H1 (cell line): ENCODE measurements around the gene MBNL2. TPM values are rescaled to one million over a fixed set of nuclear protein-coding genes. Genes with fewer than 3 reads are reported as not detected.

Source experiments
- EGR1 ChIP-seq: IDR thresholded peaks from 2 replicates; pipeline ENCODE4 v1.6.1; 2011; ENCODE audit warnings: low read depth, low read length, borderline replicate concordance
- EP300 ChIP-seq, 2 experiments: IDR thresholded peaks; 1 replicate in 1 of 2; 2 replicates in 1 of 2; pipeline ENCODE4 v1.6.1; 2011 to 2012; ENCODE audit warnings: low read depth in 2 of 2, low read length in 2 of 2, mild to moderate bottlenecking in 2 of 2, borderline replicate concordance in 1 of 2, inconsistent platforms in 1 of 2, moderate library complexity in 1 of 2
- GTF2F1 ChIP-seq: IDR thresholded peaks from 2 replicates; pipeline ENCODE4 v1.6.1; 2012; ENCODE audit warnings: low read depth, low read length, improper control_type of control experiment, borderline replicate concordance
- RBBP5 ChIP-seq: IDR thresholded peaks from 2 replicates; pipeline ENCODE4 v1.7.1; 2012; ENCODE audit warnings: low read depth, mild to moderate bottlenecking, inconsistent platforms, low read length, moderate library complexity, borderline replicate concordance
- RFX5 ChIP-seq: IDR thresholded peaks from 2 replicates; pipeline ENCODE4 v1.6.1; 2011; ENCODE audit warnings: low read depth, low read length, improper control_type of control experiment, borderline replicate concordance
- SIRT6 ChIP-seq: IDR thresholded peaks from one replicate; pipeline ENCODE4 v1.7.1; 2012; ENCODE audit warnings: low read length, inconsistent platforms
- TAF7 ChIP-seq: optimal IDR thresholded peaks from 2 replicates; pipeline ENCODE3; 2011; ENCODE audit warnings: low read depth, mild to moderate bottlenecking, inconsistent platforms, low read length, moderate library complexity, borderline replicate concordance
- ZNF274 ChIP-seq: IDR thresholded peaks from 2 replicates; pipeline ENCODE4 v1.7.0; 2012; ENCODE audit warnings: low read length, borderline replicate concordance; ENCODE audit errors: extremely low read depth
- polyA plus RNA-seq, 7 experiments: library from polyadenylated mRNA; depleted of rRNA in 3 of 7; stranded (reverse) in 5 of 7; unstranded in 2 of 7; fragments of >200 nt in 5 of 7; fragments of 200-250 nt in 2 of 7; gene quantifications; 1 replicate in 5 of 7; 2 replicates in 1 of 7; 4 replicates in 1 of 7; pipeline versions ENCODE4 v1.2.1 to v1.2.3, GENCODE V29; 2011 to 2013; ENCODE audit warnings: missing spikeins in 2 of 7, mixed read lengths in 2 of 7
- total RNA-seq: library from RNA; stranded (reverse); fragmentation: NEBNext Ultra II Directional; extraction: Animal tissue kit (Norgen Biotek cat#: 25700); gene quantifications from 2 replicates; pipeline ENCODE4 v1.2.1, GENCODE V29; 2021
- TF ChIP-seq, protein P1 (sequence below): fragments of 300-600 bp; sonication (generic); IDR thresholded peaks from 2 replicates; pipeline ENCODE4 v1.7.1; 2012; ENCODE audit warnings: low read length, moderate library complexity, mild to moderate bottlenecking, inconsistent platforms; ENCODE audit not compliant: insufficient replicate concordance
- TF ChIP-seq, protein P2 (sequence below): IDR thresholded peaks from 2 replicates; pipeline ENCODE4 v1.6.1; 2012; ENCODE audit warnings: low read length, inconsistent platforms

Gene MBNL2
- total and polyA plus RNA-seq, 2 of the 8 experiments (the other 6 are each of a cell fraction or from before 2014, with no cell fraction given), result 1.0 to 2.6 TPM

DNA sequence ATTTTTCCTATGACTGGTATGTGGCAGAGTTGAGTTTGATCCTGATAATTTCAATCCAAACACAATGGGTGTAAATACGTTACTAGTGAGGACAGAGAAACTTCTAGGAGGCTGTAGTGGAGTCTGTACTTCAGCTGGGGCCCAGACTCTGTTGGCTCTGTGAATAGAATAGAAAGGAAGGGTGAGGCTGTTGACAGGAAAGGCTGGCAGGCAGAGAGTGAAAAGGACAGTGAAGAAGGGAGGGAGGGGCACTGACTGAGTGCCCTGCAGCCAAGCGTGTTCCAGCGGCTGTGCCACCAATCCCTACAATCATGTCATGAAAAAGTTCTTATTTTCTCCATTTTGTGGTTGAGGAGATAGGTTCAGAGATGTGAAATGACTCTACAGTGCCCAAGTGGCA lies 80.5 kb downstream of the MBNL2 start (continued):
- TF ChIP-seq, protein P1, sequence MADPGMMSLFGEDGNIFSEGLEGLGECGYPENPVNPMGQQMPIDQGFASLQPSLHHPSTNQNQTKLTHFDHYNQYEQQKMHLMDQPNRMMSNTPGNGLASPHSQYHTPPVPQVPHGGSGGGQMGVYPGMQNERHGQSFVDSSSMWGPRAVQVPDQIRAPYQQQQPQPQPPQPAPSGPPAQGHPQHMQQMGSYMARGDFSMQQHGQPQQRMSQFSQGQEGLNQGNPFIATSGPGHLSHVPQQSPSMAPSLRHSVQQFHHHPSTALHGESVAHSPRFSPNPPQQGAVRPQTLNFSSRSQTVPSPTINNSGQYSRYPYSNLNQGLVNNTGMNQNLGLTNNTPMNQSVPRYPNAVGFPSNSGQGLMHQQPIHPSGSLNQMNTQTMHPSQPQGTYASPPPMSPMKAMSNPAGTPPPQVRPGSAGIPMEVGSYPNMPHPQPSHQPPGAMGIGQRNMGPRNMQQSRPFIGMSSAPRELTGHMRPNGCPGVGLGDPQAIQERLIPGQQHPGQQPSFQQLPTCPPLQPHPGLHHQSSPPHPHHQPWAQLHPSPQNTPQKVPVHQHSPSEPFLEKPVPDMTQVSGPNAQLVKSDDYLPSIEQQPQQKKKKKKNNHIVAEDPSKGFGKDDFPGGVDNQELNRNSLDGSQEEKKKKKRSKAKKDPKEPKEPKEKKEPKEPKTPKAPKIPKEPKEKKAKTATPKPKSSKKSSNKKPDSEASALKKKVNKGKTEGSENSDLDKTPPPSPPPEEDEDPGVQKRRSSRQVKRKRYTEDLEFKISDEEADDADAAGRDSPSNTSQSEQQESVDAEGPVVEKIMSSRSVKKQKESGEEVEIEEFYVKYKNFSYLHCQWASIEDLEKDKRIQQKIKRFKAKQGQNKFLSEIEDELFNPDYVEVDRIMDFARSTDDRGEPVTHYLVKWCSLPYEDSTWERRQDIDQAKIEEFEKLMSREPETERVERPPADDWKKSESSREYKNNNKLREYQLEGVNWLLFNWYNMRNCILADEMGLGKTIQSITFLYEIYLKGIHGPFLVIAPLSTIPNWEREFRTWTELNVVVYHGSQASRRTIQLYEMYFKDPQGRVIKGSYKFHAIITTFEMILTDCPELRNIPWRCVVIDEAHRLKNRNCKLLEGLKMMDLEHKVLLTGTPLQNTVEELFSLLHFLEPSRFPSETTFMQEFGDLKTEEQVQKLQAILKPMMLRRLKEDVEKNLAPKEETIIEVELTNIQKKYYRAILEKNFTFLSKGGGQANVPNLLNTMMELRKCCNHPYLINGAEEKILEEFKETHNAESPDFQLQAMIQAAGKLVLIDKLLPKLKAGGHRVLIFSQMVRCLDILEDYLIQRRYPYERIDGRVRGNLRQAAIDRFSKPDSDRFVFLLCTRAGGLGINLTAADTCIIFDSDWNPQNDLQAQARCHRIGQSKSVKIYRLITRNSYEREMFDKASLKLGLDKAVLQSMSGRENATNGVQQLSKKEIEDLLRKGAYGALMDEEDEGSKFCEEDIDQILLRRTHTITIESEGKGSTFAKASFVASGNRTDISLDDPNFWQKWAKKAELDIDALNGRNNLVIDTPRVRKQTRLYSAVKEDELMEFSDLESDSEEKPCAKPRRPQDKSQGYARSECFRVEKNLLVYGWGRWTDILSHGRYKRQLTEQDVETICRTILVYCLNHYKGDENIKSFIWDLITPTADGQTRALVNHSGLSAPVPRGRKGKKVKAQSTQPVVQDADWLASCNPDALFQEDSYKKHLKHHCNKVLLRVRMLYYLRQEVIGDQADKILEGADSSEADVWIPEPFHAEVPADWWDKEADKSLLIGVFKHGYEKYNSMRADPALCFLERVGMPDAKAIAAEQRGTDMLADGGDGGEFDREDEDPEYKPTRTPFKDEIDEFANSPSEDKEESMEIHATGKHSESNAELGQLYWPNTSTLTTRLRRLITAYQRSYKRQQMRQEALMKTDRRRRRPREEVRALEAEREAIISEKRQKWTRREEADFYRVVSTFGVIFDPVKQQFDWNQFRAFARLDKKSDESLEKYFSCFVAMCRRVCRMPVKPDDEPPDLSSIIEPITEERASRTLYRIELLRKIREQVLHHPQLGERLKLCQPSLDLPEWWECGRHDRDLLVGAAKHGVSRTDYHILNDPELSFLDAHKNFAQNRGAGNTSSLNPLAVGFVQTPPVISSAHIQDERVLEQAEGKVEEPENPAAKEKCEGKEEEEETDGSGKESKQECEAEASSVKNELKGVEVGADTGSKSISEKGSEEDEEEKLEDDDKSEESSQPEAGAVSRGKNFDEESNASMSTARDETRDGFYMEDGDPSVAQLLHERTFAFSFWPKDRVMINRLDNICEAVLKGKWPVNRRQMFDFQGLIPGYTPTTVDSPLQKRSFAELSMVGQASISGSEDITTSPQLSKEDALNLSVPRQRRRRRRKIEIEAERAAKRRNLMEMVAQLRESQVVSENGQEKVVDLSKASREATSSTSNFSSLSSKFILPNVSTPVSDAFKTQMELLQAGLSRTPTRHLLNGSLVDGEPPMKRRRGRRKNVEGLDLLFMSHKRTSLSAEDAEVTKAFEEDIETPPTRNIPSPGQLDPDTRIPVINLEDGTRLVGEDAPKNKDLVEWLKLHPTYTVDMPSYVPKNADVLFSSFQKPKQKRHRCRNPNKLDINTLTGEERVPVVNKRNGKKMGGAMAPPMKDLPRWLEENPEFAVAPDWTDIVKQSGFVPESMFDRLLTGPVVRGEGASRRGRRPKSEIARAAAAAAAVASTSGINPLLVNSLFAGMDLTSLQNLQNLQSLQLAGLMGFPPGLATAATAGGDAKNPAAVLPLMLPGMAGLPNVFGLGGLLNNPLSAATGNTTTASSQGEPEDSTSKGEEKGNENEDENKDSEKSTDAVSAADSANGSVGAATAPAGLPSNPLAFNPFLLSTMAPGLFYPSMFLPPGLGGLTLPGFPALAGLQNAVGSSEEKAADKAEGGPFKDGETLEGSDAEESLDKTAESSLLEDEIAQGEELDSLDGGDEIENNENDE, result no peak
- TF ChIP-seq SIRT6 (no peak), ZNF274 (no peak), EP300 (IDR thresholded peaks at IDR 0.05; ENCODE audit: borderline replicate concordance in 1 of 2, low read depth in 2 of 2, low read length in 2 of 2) (no peak), EGR1 (no peak), RFX5 (no peak), GTF2F1 (no peak), RBBP5 (no peak), TAF7 (no peak)
- TF ChIP-seq, protein P2, sequence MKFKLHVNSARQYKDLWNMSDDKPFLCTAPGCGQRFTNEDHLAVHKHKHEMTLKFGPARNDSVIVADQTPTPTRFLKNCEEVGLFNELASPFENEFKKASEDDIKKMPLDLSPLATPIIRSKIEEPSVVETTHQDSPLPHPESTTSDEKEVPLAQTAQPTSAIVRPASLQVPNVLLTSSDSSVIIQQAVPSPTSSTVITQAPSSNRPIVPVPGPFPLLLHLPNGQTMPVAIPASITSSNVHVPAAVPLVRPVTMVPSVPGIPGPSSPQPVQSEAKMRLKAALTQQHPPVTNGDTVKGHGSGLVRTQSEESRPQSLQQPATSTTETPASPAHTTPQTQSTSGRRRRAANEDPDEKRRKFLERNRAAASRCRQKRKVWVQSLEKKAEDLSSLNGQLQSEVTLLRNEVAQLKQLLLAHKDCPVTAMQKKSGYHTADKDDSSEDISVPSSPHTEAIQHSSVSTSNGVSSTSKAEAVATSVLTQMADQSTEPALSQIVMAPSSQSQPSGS, result no peak
